COLO829 (cell line): ENCODE measurements around the gene AFAP1L1.
"Not testable (repeated sequence)": the region's sequence is repeated elsewhere in the genome, so short reads cannot be mapped to it uniquely, and the experiment has no call there.

Experiments
- DNase-seq: peaks from one replicate; pipeline ENCODE4 v3.0.0; 2012; ENCODE audit warnings: low spot score

Gene AFAP1L1

GRCh38 chr5:149261246-149261645 lies 10.4 kb upstream of the AFAP1L1 start:
- no peak for DNase-seq

GRCh38 chr5:149262315-149262714 lies 9.3 kb upstream of the AFAP1L1 start:
- no peak for DNase-seq

DNA sequence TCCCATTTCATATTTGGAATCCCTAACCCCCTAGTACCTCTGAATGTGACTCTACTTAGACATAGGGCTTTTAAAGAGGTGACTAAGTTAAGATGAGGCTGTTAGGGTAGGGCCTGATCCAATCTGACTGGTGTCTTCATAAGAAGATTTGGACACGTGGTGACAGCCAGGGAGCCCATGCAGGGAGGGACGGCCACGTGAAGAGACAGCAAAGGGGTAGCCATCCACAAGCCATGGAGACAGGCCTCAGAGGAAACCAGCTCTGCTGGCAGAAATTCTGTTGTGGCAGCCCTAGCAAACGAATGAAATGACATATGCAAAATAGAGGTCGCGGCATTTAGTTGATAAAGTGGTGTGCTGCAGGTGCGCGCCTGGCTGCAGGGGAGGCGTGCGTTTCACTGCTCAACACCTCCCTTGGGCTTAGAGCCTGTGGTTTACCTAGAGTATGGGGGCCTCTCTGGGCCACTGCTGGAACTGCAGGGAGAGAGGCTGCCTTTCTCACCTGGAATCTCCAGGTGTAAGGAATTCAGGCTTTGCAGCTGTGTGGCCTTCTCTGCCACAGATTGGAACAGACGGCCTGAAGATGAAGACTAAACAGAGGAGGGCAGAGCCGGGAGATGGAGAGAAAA lies 7.1 kb upstream of the AFAP1L1 start:
- no peak for DNase-seq

DNA sequence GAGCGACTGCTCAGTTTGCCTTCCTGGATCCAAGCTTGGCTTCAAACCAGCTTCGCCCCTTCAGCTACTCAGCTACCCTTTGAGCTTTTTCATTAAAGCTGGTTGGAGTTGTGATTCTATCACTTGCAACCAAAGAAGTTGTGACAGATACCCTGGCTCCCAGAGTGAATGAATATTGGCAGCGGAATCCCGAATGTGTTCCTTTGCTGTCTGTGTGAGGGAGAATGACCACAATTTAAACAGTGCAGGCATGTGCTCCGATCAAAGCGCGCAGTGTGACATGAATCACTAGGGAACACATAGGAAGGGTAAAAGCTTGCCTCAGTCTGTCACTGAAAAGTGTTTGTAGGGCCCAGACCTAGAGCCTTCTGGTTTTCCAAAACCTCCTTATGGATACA lies 6.6 kb upstream of the AFAP1L1 start:
- no peak for DNase-seq

- DNase-seq = peak; percentile 22
These were observed 6.1 kb upstream of the AFAP1L1 start for GRCh38 chr5:149265597-149265996.

DNA sequence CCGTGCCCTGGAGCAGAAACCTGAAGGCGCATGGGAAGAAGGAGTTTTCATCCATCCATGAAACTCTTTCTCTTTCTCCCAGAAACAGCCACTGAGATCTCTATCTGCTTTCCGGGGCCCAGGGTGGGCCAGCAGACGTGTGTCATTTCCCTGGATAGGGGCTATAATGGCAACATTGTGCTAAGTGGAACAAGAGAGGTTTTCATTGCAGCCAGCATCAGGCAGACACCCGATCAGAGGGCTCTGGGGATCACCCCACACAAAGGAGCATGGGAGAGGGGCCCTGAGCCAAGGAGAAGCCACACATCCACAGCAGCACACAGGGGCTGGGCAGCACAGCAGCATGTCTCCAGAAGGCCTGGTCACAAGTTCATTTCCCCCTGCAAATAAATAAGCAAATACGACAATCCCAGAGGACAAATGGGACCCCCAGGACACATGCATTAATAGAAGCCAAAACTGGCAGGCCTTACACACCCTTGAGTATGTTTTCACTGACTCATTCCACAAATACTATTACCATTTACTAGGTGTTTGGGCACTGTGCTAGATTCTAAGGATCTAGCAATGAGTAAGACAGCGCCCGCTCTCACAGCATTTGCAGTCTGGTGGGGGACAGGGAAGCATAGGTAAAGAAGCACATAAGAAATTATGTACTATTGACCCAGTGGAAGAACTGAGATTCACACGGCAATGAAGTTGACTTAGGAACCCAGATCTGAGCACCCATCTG lies 4.3 kb upstream of the AFAP1L1 start:
- DNase-seq = peak; percentile 87

- DNase-seq = peak; percentile 63
These were observed 2.6 kb upstream of the AFAP1L1 start for GRCh38 chr5:149268928-149269557.

- DNase-seq = no peak
These were observed 404 bp upstream of the AFAP1L1 start for GRCh38 chr5:149271195-149271715.

DNA sequence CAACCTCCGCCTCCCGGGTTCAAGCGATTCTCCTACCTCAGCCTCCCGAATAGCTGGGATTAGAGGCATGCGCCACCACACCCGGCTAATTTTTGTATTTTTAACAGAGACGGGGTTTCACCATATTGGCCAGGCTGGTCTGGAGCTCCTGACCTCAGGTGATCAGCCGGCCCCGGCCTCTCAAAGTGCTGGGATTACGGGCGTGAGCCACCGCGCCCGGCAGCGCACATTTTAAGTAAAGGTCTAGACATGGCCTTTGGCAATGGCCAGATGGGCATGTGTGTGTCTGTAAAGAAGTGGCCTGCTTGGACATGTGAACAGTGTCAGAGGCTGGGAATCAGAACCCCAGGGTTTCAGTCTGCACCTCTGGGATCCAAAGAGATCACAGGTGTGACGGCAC lies 1.1 kb downstream of the AFAP1L1 start:
- not testable (repeated sequence) for DNase-seq

GRCh38 chr5:149273237-149273636 lies 1.6 kb downstream of the AFAP1L1 start:
- no peak for DNase-seq

DNA sequence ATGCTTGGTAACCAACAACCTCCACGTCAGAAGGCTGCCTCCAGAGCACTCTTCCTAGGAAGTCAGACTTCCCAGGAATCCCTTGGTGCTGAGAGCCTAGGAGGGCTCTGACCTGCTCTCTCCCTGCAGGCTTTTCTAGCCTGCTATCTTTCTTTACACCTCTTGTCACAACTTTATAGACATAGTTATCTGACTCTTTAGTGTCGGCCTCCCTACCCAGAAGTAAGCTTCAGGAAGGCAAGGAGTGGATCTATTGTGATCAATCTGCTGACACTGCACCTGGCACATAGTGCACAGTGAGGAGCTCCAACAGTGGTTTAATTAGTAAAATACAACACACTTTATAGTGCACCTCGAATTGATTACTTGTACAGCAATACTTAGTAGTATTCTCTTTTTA lies 2.3 kb downstream of the AFAP1L1 start:
- DNase-seq = no peak

DNA sequence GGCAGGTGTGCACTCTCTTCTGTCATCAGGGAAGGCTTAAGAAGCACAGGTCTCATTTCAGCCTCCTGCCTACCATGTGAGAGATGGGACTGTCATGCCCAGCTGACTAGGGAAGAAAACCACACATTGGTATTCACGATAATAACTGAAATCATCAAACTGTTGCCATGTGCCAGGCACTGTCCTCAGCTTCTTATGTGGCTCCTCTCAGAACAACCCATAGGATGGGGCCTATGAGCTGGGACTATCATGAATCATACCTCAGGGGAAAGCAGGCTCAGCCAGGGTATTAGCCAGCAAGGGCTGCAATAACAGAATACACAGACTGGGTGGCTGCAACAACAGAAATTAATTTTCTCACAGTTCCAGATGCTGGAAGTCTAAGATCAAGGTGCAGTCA lies 3.3 kb downstream of the AFAP1L1 start:
- DNase-seq = no peak

- DNase-seq = no peak
These were observed 6.1 kb downstream of the AFAP1L1 start for GRCh38 chr5:149277801-149278200.

- DNase-seq = no peak
These were observed 7.0 kb downstream of the AFAP1L1 start for GRCh38 chr5:149278451-149279210.

DNA sequence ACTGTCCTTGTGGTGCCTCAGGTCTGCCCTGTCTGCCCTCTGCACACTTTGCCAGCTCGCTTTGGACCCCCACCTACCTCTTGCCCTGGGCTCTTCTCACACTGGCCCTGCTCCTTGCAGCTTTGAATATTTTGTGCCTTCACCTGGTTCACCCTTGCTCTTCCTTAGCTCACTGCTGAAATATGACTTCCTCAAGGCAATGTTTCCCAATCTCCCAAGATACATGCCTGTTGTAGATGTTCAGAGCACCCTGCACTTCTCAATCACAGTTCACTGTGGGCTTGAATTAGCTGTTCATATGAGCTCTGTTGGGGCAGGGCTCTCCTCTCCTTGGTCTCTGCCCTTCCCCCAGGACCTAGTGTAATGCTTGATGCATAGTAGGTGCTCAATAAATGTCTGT lies 8.0 kb downstream of the AFAP1L1 start:
- no peak for DNase-seq

DNA sequence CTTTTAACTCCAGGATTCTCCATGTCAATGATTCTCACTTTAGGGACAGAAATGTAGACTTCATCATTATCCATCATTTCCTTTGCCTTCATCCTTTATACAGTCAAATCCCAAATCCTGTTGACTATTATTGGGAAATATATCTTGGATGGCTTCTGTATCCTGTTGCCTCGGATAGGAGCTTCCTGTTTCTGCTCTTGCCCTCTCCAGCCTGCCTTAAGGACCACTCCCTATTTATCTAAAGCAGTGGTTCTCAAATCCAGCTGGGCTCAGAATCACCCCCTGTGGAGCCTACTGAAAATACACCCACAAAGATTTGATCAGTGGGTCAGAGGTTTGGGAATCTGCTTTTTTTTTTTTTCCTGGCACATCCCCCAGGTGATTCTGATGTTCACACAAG lies 8.5 kb downstream of the AFAP1L1 start:
- no peak for DNase-seq

GRCh38 chr5:149280802-149281201 lies 9.1 kb downstream of the AFAP1L1 start:
- DNase-seq = no peak

DNA sequence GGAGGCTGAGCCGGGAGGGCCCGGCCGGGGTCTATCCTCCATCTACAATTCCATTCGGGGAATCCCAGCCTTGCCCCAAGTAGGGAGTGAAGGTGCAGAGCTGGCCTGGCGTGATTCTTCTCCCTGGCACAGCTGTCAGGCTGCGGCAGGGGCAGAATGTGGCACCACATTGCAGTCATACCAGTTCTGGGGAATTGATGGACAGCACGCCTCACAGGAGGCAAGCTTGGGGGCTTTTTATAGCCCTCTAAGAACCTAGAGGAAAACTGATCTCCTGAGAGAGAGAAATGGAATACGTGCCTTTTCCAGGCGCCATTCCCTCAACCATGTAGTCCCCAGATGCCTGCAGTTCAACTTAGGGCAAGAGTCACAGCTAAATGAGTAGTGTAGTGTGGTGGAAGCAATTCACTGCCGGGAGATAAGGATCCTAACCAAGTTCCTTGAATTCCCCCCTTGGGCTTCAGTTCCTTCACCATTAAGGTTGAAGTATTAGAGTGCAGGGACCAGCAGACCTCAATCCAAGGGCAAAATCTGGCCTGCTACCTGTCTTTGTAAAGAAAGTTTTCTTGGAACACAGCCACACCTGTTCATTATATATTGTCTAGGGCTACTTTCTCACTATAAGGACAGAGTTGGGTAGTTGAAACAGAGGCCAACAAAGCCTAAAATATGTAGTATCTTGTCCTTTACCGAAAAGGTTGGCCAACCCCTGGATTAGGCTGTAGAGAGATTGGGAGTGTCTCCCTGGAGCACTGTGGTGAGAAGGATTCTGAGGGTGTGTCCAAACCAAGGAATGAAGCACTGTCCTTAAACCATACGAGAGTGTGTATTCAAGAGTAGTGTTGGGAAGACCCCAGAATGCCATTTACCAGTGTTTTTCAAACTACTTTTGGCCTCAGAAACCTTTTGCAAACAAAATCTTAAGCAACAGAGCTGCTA lies 10.6 kb downstream of the AFAP1L1 start:
- DNase-seq = no peak

DNA sequence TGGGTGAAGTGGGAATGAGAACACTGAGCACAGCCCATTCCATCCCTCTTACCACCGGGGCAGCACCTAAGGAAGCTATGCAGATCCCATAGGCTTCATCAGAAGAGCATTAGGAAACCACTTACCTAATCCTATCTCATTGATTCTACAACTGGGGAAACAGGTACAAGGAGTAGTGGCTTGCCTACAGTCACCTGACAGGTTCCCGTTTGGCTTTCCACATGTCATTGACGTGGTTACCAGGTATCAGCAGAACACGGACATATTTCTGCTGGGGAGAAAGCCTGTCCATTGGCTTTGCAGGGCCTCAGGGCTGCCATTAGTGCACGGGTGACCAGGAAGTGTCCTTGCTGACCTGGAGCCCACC lies 11.3 kb downstream of the AFAP1L1 start:
- DNase-seq = no peak

DNA sequence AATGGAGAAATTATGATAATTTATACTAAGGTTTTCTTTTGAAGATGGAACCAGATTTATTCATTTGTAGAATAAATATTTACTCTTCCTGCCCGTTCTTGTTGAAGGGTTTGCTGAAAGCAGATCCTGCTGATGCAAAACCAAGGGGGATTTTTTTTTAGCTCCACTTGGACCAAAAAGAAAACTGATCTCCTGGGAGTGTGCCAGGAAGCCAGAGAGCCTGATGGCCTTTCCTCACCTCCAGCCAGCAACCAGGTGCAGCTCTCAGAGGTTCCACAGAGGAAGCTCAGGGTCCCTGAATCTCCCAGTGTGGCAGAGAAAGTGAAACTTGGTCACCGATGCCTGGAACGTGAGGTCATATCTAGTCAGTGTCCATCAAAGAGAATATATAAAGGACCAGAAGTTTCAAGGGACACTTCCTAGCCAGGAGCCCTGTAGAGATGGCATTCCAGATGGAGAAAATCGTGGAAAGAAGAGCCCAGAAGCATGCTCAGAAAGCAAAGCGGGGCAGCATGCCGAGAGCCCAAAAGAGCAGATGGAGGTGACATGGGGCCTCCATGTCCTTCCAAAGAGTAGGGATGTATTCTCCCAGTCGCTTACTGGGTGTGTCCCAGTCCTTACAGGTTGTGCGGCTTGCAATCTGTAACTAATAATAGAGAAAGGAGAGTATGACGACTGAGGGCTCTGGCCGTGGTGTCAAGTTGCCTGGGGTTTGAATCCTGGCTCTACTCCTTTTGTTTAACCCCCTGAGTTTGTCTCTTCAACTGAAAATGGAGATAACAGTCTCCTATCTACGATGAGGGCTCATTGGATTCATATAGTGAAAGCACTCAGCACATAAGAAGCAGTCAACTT lies 12.2 kb downstream of the AFAP1L1 start:
- DNase-seq = no peak
